GM19099 (cell line): Measurements from ENCODE around the gene THSD4.

ENCODE experiments used
- POLR2A ChIP-seq: IDR thresholded peaks from 3 replicates; pipeline ENCODE4 v1.6.1; 2011; ENCODE audit warnings: low read depth; ENCODE audit not compliant: insufficient read length; ENCODE audit errors: extremely low read depth

Gene THSD4

GRCh38 chr15:71733122-71733521 is 617.9 kb downstream of the THSD4 start:
- TF ChIP-seq POLR2A: no peak

GRCh38 chr15:71734709-71735384 is 619.6 kb downstream of the THSD4 start:
- TF ChIP-seq POLR2A: no peak

- TF ChIP-seq POLR2A: no peak
Measured at GRCh38 chr15:71735385-71735757, 620.1 kb downstream of the THSD4 start.

GRCh38 chr15:71736286-71736947 is 621.1 kb downstream of the THSD4 start:
- no peak for TF ChIP-seq POLR2A

- no peak for TF ChIP-seq POLR2A
Measured at GRCh38 chr15:71737761-71738160, 622.5 kb downstream of the THSD4 start.

- TF ChIP-seq POLR2A: no peak
Measured at GRCh38 chr15:71739355-71739754, 624.1 kb downstream of the THSD4 start.

- no peak for TF ChIP-seq POLR2A
Measured at GRCh38 chr15:71742964-71743363, 627.7 kb downstream of the THSD4 start.

- TF ChIP-seq POLR2A: no peak
Measured at GRCh38 chr15:71743861-71744382, 628.7 kb downstream of the THSD4 start.

GRCh38 chr15:71746719-71747118 is 631.4 kb downstream of the THSD4 start:
- no peak for TF ChIP-seq POLR2A

- TF ChIP-seq POLR2A: no peak
Measured at GRCh38 chr15:71747128-71748083, 632.1 kb downstream of the THSD4 start.

- TF ChIP-seq POLR2A: no peak
Measured at GRCh38 chr15:71748293-71748718, 633.0 kb downstream of the THSD4 start.

GRCh38 chr15:71749500-71749899 is 634.2 kb downstream of the THSD4 start:
- no peak for TF ChIP-seq POLR2A

GRCh38 chr15:71752128-71752527 is 636.9 kb downstream of the THSD4 start:
- no peak for TF ChIP-seq POLR2A

- no peak for TF ChIP-seq POLR2A
Measured at GRCh38 chr15:71752604-71753289, 637.5 kb downstream of the THSD4 start.

- TF ChIP-seq POLR2A: no peak
Measured at GRCh38 chr15:71753346-71753745, 638.1 kb downstream of the THSD4 start.
